Upper lobe of right lung (tissue), 1 donor: Measurements from ENCODE around the gene GPR119. TPM values are rescaled to one million over a fixed set of nuclear protein-coding genes. Genes with fewer than 3 reads are reported as not detected.
"Not testable (repeated sequence)": the region's sequence is repeated elsewhere in the genome, so short reads cannot be mapped to it uniquely, and the experiment has no call there.

ENCODE experiments used
- ATAC-seq: fragments of 200-7000 bp; cut with Tn5 transposase; one replicate; pipeline ENCODE4 v1.9.1; 2020; ENCODE audit warnings: mild to moderate bottlenecking, moderate library complexity
- DNase-seq: peaks from one replicate; pipeline ENCODE4 v3.0.0-alpha.2; 2020
- H3K27ac ChIP-seq: fragments of 200-600 bp; one replicate; pipeline ENCODE4 v1.8.0; 2022
- H3K27me3 ChIP-seq: fragments of 200-600 bp; one replicate; pipeline ENCODE4 v1.8.0; 2022; ENCODE audit warnings: mild to moderate bottlenecking
- H3K36me3 ChIP-seq: fragments of 200-600 bp; one replicate; pipeline ENCODE4 v1.8.0; 2022
- H3K4me1 ChIP-seq: fragments of 200-600 bp; one replicate; pipeline ENCODE4 v1.8.0; 2022
- H3K4me3 ChIP-seq: fragments of 200-600 bp; one replicate; pipeline ENCODE4 v1.8.0; 2022; ENCODE audit warnings: mild to moderate bottlenecking
- H3K9me3 ChIP-seq: fragments of 200-600 bp; one replicate; pipeline ENCODE4 v1.8.0; 2022
- intact Hi-C: fragments of 100-400 bp; cut with DNase I; formaldehyde crosslinking; loops from one replicate; pipeline ENCODE4 v1.11.0; 2022
- total RNA-seq: library from RNA; stranded (reverse); fragmentation: NEBNext Ultra II Directional; extraction: Animal tissue kit (Norgen Biotek cat#: 25700); gene quantifications from one replicate; pipeline ENCODE4 v1.2.1, GENCODE V29; 2021
- TF ChIP-seq, protein P1 (sequence below): fragments of 200-600 bp; IDR thresholded peaks from one replicate; pipeline ENCODE4 v1.8.0; 2022; ENCODE audit warnings: antibody characterized with exemption
- donor health status: DM: no; HTN: yes; CAD: no; lungs with severe emphysema.

The GPR119 gene
- total RNA-seq, 1 donor from 2014 or later, result not detected

DNA sequence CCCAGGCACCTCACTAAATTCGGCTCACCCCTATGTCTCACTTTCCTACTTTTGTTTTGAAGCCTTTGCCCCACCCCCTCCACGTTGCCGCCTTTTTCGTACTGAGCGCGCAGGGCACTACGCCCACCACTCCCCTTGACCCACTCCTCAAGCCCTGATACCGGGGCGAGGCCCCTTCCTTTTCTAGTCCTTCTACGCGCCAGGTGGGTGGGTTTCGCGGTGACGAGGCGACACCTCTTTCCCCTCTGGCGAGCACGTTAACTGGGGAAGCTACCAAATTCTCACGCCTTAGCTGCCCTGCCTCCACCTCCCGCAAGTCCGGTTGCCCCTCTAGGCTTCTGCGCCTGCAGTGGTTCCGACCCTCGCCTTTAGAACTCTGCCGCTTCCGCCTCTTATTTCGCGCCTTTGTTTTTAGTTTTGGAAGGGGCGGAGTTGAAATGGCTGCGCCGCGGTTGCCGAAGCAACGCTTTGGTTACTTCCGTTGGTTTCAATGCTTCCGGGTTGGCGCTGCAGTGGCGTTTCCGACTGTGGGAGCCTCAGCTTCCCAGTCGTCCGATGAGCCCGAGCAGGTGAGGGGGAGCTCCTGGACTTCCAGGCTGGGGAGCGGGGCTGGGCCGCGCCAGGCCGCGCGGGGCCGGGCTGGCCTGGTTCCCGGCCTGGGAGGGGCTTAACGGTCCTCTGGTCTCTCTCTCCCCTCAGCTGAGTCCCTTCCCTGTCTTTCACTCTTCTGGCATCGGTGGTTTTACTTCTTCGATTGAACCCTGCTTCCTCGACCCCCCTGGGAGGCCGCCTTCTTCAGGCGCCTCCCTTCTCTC, 45.9 kb downstream of the GPR119 start, which contains the start of gene SLC25A14:
SLC25A14 (plus strand) TSS at position 512 of the 815 bp plus-strand sequence. CDS start 360 bp downstream, outside the sequence.
- DNase-seq, result peak; percentile 85
- TF ChIP-seq, protein P1, sequence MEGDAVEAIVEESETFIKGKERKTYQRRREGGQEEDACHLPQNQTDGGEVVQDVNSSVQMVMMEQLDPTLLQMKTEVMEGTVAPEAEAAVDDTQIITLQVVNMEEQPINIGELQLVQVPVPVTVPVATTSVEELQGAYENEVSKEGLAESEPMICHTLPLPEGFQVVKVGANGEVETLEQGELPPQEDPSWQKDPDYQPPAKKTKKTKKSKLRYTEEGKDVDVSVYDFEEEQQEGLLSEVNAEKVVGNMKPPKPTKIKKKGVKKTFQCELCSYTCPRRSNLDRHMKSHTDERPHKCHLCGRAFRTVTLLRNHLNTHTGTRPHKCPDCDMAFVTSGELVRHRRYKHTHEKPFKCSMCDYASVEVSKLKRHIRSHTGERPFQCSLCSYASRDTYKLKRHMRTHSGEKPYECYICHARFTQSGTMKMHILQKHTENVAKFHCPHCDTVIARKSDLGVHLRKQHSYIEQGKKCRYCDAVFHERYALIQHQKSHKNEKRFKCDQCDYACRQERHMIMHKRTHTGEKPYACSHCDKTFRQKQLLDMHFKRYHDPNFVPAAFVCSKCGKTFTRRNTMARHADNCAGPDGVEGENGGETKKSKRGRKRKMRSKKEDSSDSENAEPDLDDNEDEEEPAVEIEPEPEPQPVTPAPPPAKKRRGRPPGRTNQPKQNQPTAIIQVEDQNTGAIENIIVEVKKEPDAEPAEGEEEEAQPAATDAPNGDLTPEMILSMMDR, result no peak
- peak; percentile 98 for ATAC-seq
- H3K27ac ChIP-seq, result peak within 1 kb of the TSS; percentile 74
- intact Hi-C loops, result no loop called here
- H3K36me3 ChIP-seq, result no peaks in the 10 kb centered on the region
- no peaks in the 10 kb centered on the region for H3K27me3 ChIP-seq
- peak within 1 kb of the TSS; percentile 68 for H3K4me3 ChIP-seq
- no peaks in the 10 kb centered on the region for H3K4me1 ChIP-seq
- no peaks in the 10 kb centered on the region for H3K9me3 ChIP-seq

DNA sequence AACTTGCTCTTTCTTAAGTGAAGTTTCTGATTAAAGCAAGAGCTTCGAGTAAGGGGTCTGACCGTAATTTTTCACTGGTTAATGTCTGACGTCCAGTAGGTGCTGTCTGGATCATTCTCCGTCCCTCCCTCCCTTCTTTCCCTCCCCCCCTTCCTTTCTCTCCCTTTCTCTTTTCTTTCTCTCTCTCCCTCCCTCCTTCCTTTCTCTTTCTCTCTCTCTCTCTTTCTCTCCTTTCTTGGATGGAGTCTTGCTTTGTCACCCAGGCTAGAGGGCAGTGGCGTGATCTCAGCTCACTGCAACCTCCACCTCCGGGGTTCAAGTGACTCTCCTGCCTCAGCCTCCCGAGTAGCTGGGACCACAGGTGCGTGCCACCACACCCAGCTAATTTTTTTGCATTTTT, 46.6 kb downstream of the GPR119 start:
- H3K9me3 ChIP-seq, H3K4me1 ChIP-seq, H3K27me3 ChIP-seq, ATAC-seq, intact Hi-C loops, H3K27ac ChIP-seq, DNase-seq, H3K36me3 ChIP-seq: not testable (repeated sequence)
- H3K4me3 ChIP-seq, result peak overlapping the region; percentile 68

DNA sequence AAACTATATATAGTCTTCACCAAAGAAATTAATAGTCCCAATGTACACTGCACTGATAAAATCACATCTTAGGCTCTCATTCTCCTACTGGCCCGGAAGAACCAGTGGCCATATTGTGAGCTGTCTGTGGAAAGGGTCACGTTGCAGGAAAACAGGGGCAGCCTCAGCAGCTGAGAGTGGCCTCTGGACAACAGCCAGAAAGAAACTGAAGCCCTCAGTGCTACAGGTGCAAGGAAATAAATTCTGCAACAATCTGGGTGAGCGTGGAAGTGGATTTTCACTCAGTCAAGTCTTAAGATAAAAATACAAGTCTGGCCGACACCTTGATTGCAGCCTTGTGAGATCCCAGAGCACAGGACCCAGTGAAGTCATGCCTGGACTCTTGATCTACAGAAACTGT, 48.9 kb downstream of the GPR119 start:
- Histone ChIP-seq H3K36me3 (no peaks in the 10 kb centered on the region), H3K4me3 (no peak overlapping the region), H3K27me3 (no peaks in the 10 kb centered on the region), H3K9me3 (no peaks in the 10 kb centered on the region), H3K4me1 (no peaks in the 10 kb centered on the region), H3K27ac (no peak overlapping the region)
- TF ChIP-seq, protein P1, result no peak
- intact Hi-C loops, result no loop called here
- no peak for ATAC-seq
- DNase-seq, result no peak

Other genes starting within 250 kb of the GPR119 start
- gene AIFM1, start 219.8 kb downstream of the GPR119 start, total RNA-seq, result 23.2 TPM
- gene RAB33A, start 213.7 kb downstream of the GPR119 start, total RNA-seq, result 0.75 TPM
- gene ZNF280C, start 116.8 kb downstream of the GPR119 start, total RNA-seq, result 5.1 TPM
- 8.0 TPM for gene SLC25A14, start 45.8 kb downstream of the GPR119 start, total RNA-seq
- 16.0 TPM for gene RBMX2, start 16.3 kb upstream of the GPR119 start, total RNA-seq